ENCODE data around the gene NFE2L2.

DNA sequence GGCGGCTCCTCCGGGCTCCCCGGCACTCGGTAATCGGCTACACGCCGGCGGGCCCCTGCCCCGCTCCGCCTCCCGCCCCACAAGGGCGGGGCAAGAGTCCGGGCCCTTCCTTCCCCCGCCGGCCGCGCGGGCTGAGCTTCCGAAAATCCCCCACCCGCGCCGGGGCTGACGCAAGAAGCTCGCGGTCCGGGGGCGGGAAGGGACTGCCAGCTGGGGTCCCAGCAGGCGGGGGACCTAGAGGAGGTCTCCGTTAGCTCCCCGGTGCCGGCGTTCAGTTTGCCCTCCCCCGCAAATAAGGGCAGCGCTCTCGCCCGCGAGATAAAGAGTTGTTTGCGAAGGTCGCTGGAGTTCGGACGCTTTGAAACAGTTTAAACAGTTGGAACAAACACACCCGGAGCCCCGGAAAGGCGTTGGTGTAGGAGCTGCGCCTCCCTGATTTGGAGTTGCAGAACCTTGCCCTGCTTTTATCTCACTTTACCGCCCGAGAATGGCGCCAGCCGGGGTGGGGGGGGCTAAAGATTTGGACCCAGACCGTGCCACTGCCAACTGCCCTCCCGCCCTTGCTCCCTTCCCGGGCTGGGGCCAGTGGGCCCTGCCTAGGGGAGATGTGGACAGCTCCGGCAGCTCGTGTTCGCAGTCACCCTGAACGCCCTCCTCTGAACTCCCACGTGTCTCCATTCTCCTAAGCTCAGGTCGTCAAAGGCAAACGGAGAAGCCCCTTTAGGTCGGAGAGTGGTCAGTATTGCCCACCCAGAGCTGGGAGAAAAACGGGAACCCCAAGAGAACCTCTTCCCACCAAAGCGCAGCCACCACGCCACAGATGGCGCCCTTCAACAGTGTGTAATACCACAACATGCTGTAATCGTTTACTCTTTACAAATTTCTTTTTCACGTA lies at the start of gene NFE2L2:
- TF ChIP-seq POLR2A (IDR thresholded peaks at IDR 0.05), result peak; percentile 98 to 99
- TF ChIP-seq, protein P1, sequence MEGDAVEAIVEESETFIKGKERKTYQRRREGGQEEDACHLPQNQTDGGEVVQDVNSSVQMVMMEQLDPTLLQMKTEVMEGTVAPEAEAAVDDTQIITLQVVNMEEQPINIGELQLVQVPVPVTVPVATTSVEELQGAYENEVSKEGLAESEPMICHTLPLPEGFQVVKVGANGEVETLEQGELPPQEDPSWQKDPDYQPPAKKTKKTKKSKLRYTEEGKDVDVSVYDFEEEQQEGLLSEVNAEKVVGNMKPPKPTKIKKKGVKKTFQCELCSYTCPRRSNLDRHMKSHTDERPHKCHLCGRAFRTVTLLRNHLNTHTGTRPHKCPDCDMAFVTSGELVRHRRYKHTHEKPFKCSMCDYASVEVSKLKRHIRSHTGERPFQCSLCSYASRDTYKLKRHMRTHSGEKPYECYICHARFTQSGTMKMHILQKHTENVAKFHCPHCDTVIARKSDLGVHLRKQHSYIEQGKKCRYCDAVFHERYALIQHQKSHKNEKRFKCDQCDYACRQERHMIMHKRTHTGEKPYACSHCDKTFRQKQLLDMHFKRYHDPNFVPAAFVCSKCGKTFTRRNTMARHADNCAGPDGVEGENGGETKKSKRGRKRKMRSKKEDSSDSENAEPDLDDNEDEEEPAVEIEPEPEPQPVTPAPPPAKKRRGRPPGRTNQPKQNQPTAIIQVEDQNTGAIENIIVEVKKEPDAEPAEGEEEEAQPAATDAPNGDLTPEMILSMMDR (IDR thresholded peaks at IDR 0.05 in 4 of 5, conservative IDR thresholded peaks at IDR 0.05 in 1 of 5), result peak in 2 of 5 experiments; percentile 43 to 47

All from gastrocnemius medialis (tissue), 4 donors.